ENCODE data around the gene NTSR2. TPM values are rescaled to one million over a fixed set of nuclear protein-coding genes. Genes with fewer than 3 reads are reported as not detected.

NTSR2 gene
- total and polyA plus RNA-seq, 10 of the 15 experiments (the other 5 are each of a cell fraction or from before 2014, with no cell fraction given) = not detected

DNA sequence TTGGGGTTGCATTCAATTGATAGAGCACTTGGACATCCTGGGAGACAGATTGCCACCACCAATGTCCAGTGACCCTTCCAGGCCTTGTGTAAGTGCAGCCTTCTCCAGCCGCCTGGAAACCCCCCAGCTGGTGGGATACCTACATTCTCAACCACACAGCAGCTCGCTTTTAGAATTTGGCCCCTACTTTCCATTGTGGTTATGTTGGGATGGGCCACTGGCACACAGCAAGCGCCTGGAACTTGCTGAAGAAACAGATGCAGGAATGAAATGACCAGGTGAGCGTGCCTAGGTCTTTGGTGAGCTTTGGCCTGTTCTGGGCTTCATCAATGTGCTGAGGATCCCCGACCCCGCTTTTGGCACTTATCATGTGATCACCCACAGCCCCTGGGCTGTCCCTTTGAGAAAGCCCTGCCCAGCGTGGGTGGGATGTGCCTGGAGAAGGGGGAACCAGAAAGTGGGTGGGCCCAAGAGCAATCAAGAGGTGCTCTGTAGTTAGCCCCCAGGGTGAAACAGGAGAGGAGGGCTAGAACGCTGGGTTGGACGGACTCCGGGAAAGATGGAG is 16.0 kb upstream of the NTSR2 start:
- ChIA-PET SMC1A (ENCODE audit: uncharacterized antibody, unreplicated experiment) (interaction anchor here (0.5 to 1.5 kb wide), 2 partner anchors 67 to 94 kb away, joined by 3 read pairs; no protein-coding TSS in a partner anchor), CTCF (interaction anchor here (2.8 kb wide), 1 partner anchor 93 kb away, joined by 14 read pairs; no protein-coding TSS in a partner anchor), RAD21 (ENCODE audit: unreplicated experiment) (interaction anchor here (1.0 kb wide), 1 partner anchor 98 kb away, joined by 3 read pairs; no protein-coding TSS in a partner anchor), POLR2A (no interaction called here)
- intact Hi-C loops (cut with micrococcal nuclease; ENCODE audit: unreplicated experiment) = loop anchor here (5.0 kb wide), 1 partner anchor 99 kb away; no protein-coding TSS in a partner anchor
- no TSS peak for BruUV-seq (replicated peaks)
- FAIRE-seq (no peak), DNase-seq (ENCODE audit: low read depth, low spot score) (no peak), ATAC-seq (no peak)
- TF ChIP-seq BMI1 (IDR thresholded peaks at IDR 0.05; ENCODE audit: borderline replicate concordance) (no peak), YBX1 (IDR thresholded peaks at IDR 0.05) (no peak), ZNF592 (IDR thresholded peaks at IDR 0.05) (no peak), E2F4 (IDR thresholded peaks at IDR 0.05; ENCODE audit: low read depth, low read length) (no peak), NR2C2 (IDR thresholded peaks at IDR 0.05; ENCODE audit: borderline replicate concordance, control insufficient read depth, insufficient read length, low read depth) (no peak), ESRRA (IDR thresholded peaks at IDR 0.05; ENCODE audit: low read length) (no peak), NFYA (IDR thresholded peaks at IDR 0.05; ENCODE audit: borderline replicate concordance, low read depth, low read length) (no peak), ZNF274 (IDR thresholded peaks at IDR 0.05; ENCODE audit: insufficient read depth, insufficient read length) (no peak), BCL11A (IDR thresholded peaks at IDR 0.05; ENCODE audit: low read depth, low read length) (no peak), TCF7 (IDR thresholded peaks at IDR 0.05; ENCODE audit: borderline replicate concordance) (no peak), MYC (IDR thresholded peaks at IDR 0.05; ENCODE audit: insufficient read depth, insufficient read length, insufficient replicate concordance, low read length, severe bottlenecking) (no peak), ZZZ3 (IDR thresholded peaks at IDR 0.05; ENCODE audit: control insufficient read depth, insufficient read length, low read depth) (no peak), POLR2AphosphoS5 (IDR thresholded peaks at IDR 0.05; ENCODE audit: low read length) (no peak)
- TF ChIP-seq, protein P1, sequence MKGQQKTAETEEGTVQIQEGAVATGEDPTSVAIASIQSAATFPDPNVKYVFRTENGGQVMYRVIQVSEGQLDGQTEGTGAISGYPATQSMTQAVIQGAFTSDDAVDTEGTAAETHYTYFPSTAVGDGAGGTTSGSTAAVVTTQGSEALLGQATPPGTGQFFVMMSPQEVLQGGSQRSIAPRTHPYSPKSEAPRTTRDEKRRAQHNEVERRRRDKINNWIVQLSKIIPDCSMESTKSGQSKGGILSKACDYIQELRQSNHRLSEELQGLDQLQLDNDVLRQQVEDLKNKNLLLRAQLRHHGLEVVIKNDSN (IDR thresholded peaks at IDR 0.05; ENCODE audit: borderline replicate concordance, extremely low read length, insufficient read depth, low read depth, low read length) = no peak
- TF ChIP-seq, protein P2, sequence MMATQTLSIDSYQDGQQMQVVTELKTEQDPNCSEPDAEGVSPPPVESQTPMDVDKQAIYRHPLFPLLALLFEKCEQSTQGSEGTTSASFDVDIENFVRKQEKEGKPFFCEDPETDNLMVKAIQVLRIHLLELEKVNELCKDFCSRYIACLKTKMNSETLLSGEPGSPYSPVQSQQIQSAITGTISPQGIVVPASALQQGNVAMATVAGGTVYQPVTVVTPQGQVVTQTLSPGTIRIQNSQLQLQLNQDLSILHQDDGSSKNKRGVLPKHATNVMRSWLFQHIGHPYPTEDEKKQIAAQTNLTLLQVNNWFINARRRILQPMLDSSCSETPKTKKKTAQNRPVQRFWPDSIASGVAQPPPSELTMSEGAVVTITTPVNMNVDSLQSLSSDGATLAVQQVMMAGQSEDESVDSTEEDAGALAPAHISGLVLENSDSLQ (IDR thresholded peaks at IDR 0.05) = no peak
- Histone ChIP-seq H2AFZ (ENCODE audit: control insufficient read depth, low read depth, low read length) (no peak overlapping the region), H3K27ac (ENCODE audit: control insufficient read depth, insufficient read depth) (no peak overlapping the region), H3K4me3 (no peak overlapping the region), H3K4me1 (ENCODE audit: control insufficient read depth, insufficient read depth, low read length) (0 out of 2 replicates have a peak, but pooled peaks cover 4% of the 10 kb centered on the region), H4K20me1 (ENCODE audit: control insufficient read depth, insufficient read depth) (no peaks in the 10 kb centered on the region), H3K79me2 (ENCODE audit: control insufficient read depth, insufficient read depth, low read length) (no peaks in the 10 kb centered on the region), H3K4me2 (ENCODE audit: control insufficient read depth, insufficient read depth) (no peak overlapping the region), H3K9me3 (replicated peaks; ENCODE audit: control insufficient read depth, insufficient read depth, low read length) (no peaks in the 10 kb centered on the region), H3K36me3 (ENCODE audit: control insufficient read depth in 2 of 2, insufficient read depth in 2 of 2, low read length in 1 of 2) (no peaks in the 10 kb centered on the region), H3K9ac (ENCODE audit: control insufficient read depth, insufficient read depth, low read length) (no peak overlapping the region), H3K27me3 (replicated peaks in 1 of 2; ENCODE audit: control insufficient read depth in 2 of 2, insufficient read depth in 2 of 2, low read length in 1 of 2) (peaks cover 3 to 5% of the 10 kb centered on the region in 2 experiments; a peak in 3 of 4 replicates)
- 52% methylated on average over 10 of the region's 10 CpGs for WGBS (ENCODE audit: insufficient coverage, insufficient replicate concordance, low lambda C conversion rate, missing lambda C conversion rate)
- in situ Hi-C loops (cut with MboI) = no loop called here
